ENCODE results near the gene CNR2. TPM values are rescaled to one million over a fixed set of nuclear protein-coding genes. Genes with fewer than 3 reads are reported as not detected.

The CNR2 gene
- total RNA-seq, 1 experiment from 2014 or later: not detected

GRCh38 chr1:23865543-23865930, 47.6 kb downstream of the CNR2 start:
- Mint-ChIP-seq H3K27me3 (ENCODE audit: low read depth) (peaks cover 36% of the 10 kb centered on the region), H3K4me1 (peaks cover 5 to 14% of the 10 kb centered on the region in 2 experiments), H3K9me3 (peaks cover 0 to 3% of the 10 kb centered on the region in 2 experiments; a peak in 1 of 5 replicates), H3K4me3 (no peak overlapping the region), H3K36me3 (ENCODE audit: insufficient read depth in 1 of 3, low read depth in 3 of 3) (peaks cover 0 to 9% (median 2%) of the 10 kb centered on the region in 3 experiments; a peak in 3 of 7 replicates), H3K27ac (no peak overlapping the region)
- H3K27me3 ChIP-seq (ENCODE audit: insufficient read depth, low read length): peaks cover 3% of the 10 kb centered on the region; the same call in 1 of the 2 replicates
- no peak overlapping the region for H2BK15ac ChIP-seq (ENCODE audit: low read depth, low read length)
- H2BK20ac ChIP-seq (ENCODE audit: low read depth, low read length, poor library complexity, severe bottlenecking): no peak overlapping the region
- no peak overlapping the region for H2AFZ ChIP-seq (ENCODE audit: low read length)
- no peaks in the 10 kb centered on the region for H3K4me1 ChIP-seq (ENCODE audit: insufficient read depth, low read length)
- no peak overlapping the region for H3K9ac ChIP-seq (ENCODE audit: extremely low read depth, insufficient read length, low read length)
- no peak overlapping the region for H3T11ph ChIP-seq (ENCODE audit: low read length)
- no peak overlapping the region for H4K91ac ChIP-seq (ENCODE audit: insufficient read length, low read depth, low read length)
- no peaks in the 10 kb centered on the region for H4K20me1 ChIP-seq (ENCODE audit: control insufficient read depth, insufficient read depth, insufficient read length)
- WGBS (ENCODE audit: extremely low coverage, insufficient read length, low lambda C conversion rate): no CpG with 5 or more reads among the region's 4 CpGs
- no peak overlapping the region for H2BK120ac ChIP-seq (ENCODE audit: low read depth, low read length, poor library complexity, severe bottlenecking)
- no peak overlapping the region for H2BK5ac ChIP-seq (ENCODE audit: insufficient read length, low read length)
- no peak overlapping the region for H4K5ac ChIP-seq (ENCODE audit: insufficient read length, low read depth, low read length)
- H3K56ac ChIP-seq (ENCODE audit: insufficient read length, low read depth, low read length): no peak overlapping the region
- H3K4me2 ChIP-seq (ENCODE audit: insufficient read depth, insufficient read length, low read length): no peak overlapping the region
- H2AK5ac ChIP-seq (ENCODE audit: insufficient read length, low read length): no peak overlapping the region
- H3K4ac ChIP-seq (ENCODE audit: low read depth, low read length): no peak overlapping the region
- no peak overlapping the region for H4K8ac ChIP-seq (replicated peaks; ENCODE audit: insufficient read length, low read depth, low read length)
- H3K23ac ChIP-seq (ENCODE audit: insufficient read length, low read depth, low read length): no peak overlapping the region
- no peak overlapping the region for H3K18ac ChIP-seq (ENCODE audit: insufficient read length, low read depth, low read length)
- H3K79me1 ChIP-seq (ENCODE audit: insufficient read depth, low read depth, low read length, poor library complexity, severe bottlenecking): no peaks in the 10 kb centered on the region
- no peak for TF ChIP-seq CTCF (conservative IDR thresholded peaks at IDR 0.05)
- no peak overlapping the region for H2BK12ac ChIP-seq (ENCODE audit: insufficient read length, low read depth, low read length)
- DNase-seq: no peak
- H3K23me2 ChIP-seq (ENCODE audit: insufficient read length, low read depth, low read length, poor library complexity, severe bottlenecking): peaks cover 6% of the 10 kb centered on the region
- H3K14ac ChIP-seq (ENCODE audit: insufficient read depth, low read length): no peak overlapping the region
- no peaks in the 10 kb centered on the region for H3K79me2 ChIP-seq (ENCODE audit: insufficient read depth, low read length)
- no peak overlapping the region for H3K27ac ChIP-seq (ENCODE audit: insufficient read length, low read depth, low read length)
- no peaks in the 10 kb centered on the region for H3K9me3 ChIP-seq (ENCODE audit: control insufficient read depth, low read depth, low read length)
